Neural cell (in vitro differentiated cells): ENCODE measurements around the gene UTP20.

Experiments
- CTCF ChIP-seq: fragments of 450-650 bp; IDR thresholded peaks from 2 replicates; pipeline ENCODE4 v1.5.1; 2014; ENCODE audit warnings: antibody characterized with exemption, mild to moderate bottlenecking, moderate library complexity; ENCODE audit not compliant: poor library complexity, severe bottlenecking
- EZH2 ChIP-seq: fragments of 200-600, 300-800 bp; shearing (Covaris generic), sonication (generic); IDR thresholded peaks from 2 replicates; pipeline ENCODE4 v1.6.1; 2014; ENCODE audit warnings: antibody characterized with exemption, low read length, borderline replicate concordance, mild to moderate bottlenecking; ENCODE audit not compliant: insufficient read depth, poor library complexity, severe bottlenecking
- TAF1 ChIP-seq: IDR thresholded peaks from 2 replicates; pipeline ENCODE4 v1.6.1; 2012; ENCODE audit warnings: low read depth

GRCh38 chr12:101238306-101238705 is 41.6 kb upstream of the UTP20 start:
- TF ChIP-seq EZH2 (no peak), CTCF (no peak), TAF1 (no peak)
